IMR-90 (cell line): ENCODE data around the gene RCHY1. TPM values are rescaled to one million over a fixed set of nuclear protein-coding genes. Genes with fewer than 3 reads are reported as not detected.
A peak's percentile ranks its signal among the peaks of the same experiment; 100 is the strongest.
"Not testable (repeated sequence)": the region's sequence is repeated elsewhere in the genome, so short reads cannot be mapped to it uniquely, and the experiment has no call there.

Source experiments
- ATAC-seq: fragments of 200-7000 bp; cut with Tn5 transposase; 2 replicates; pipeline ENCODE4 v1.9.1; 2020; ENCODE audit warnings: low read depth, mild to moderate bottlenecking, moderate library complexity
- BruUV-seq: library from RNA; stranded (reverse); fragments of 400-500 nt; replicated peaks from 2 replicates; lab custom pipeline; 2021; lab: Mats Ljungman, UMichigan
- CTCF ChIA-PET: fragments of 300-600 bp; formaldehyde crosslinking; extraction: SDS; loops from one replicate; lab custom pipeline; 2021; ENCODE audit warnings: antibody characterized with exemption; lab: Yijun Ruan, JAX
- POLR2A ChIA-PET: fragments of 300-600 bp; sonication (Branson Sonifier 250); formaldehyde crosslinking; loops from one replicate; lab custom pipeline; 2022; ENCODE audit warnings: antibody characterized with exemption; ENCODE audit not compliant: unreplicated experiment; lab: Charles Lee
- DNase-seq: peaks from one replicate; pipeline ENCODE4 v3.0.0; 2013
- H2AFZ ChIP-seq: replicated peaks from 2 replicates; pipeline ENCODE3; 2013; ENCODE audit warnings: low read length, mild to moderate bottlenecking; ENCODE audit not compliant: poor library complexity
- H2AK5ac ChIP-seq: 2 replicates; pipeline ENCODE4 v1.6.1; 2013; ENCODE audit warnings: low read depth, low read length, inconsistent platforms
- H2AK9ac ChIP-seq: replicated peaks from 2 replicates; pipeline ENCODE3; 2013; ENCODE audit warnings: mild to moderate bottlenecking, low read depth, low read length, moderate library complexity; ENCODE audit not compliant: poor library complexity
- H2BK120ac ChIP-seq: 2 replicates; pipeline ENCODE4 v1.6.1; 2013; ENCODE audit warnings: low read depth, low read length, inconsistent platforms
- H2BK15ac ChIP-seq: 3 replicates; pipeline ENCODE4 v1.6.1; 2013; ENCODE audit warnings: low read depth, low read length, inconsistent platforms
- H2BK20ac ChIP-seq: 2 replicates; pipeline ENCODE4 v1.6.1; 2013; ENCODE audit warnings: low read depth, mild to moderate bottlenecking, inconsistent platforms, low read length, moderate library complexity
- H2BK5ac ChIP-seq: 2 replicates; pipeline ENCODE4 v1.6.1; 2013; ENCODE audit warnings: mild to moderate bottlenecking, low read depth, low read length, inconsistent platforms; ENCODE audit not compliant: poor library complexity, severe bottlenecking
- H3K14ac ChIP-seq: replicated peaks from 2 replicates; pipeline ENCODE4 v1.6.1; 2013; ENCODE audit warnings: low read depth, low read length, inconsistent platforms
- H3K18ac ChIP-seq: 2 replicates; pipeline ENCODE4 v1.6.1; 2013; ENCODE audit warnings: low read depth, low read length, control low read depth
- H3K23ac ChIP-seq: 2 replicates; pipeline ENCODE4 v1.6.1; 2013; ENCODE audit warnings: low read depth, low read length, inconsistent platforms
- H3K27ac ChIP-seq: 2 replicates; pipeline ENCODE4 v1.5.1; 2013; ENCODE audit warnings: mild to moderate bottlenecking, control low read depth, low read length; ENCODE audit not compliant: insufficient read depth
- H3K27me3 ChIP-seq: 2 replicates; pipeline ENCODE4 v1.6.1; 2013; ENCODE audit warnings: low read length; ENCODE audit not compliant: control insufficient read depth, insufficient read depth
- H3K36me3 ChIP-seq: 2 replicates; pipeline ENCODE4 v1.6.1; 2013; ENCODE audit warnings: low read length, mixed read lengths; ENCODE audit not compliant: control insufficient read depth, insufficient read depth
- H3K4ac ChIP-seq: 2 replicates; pipeline ENCODE4 v1.6.1; 2013; ENCODE audit warnings: low read depth, low read length, inconsistent platforms
- H3K4me1 ChIP-seq: 2 replicates; pipeline ENCODE4 v1.6.1; 2013; ENCODE audit warnings: low read length, mixed read lengths; ENCODE audit not compliant: control insufficient read depth, insufficient read depth
- H3K4me2 ChIP-seq: 2 replicates; pipeline ENCODE4 v1.6.1; 2013; ENCODE audit warnings: low read depth, mild to moderate bottlenecking, control low read depth, low read length, moderate library complexity
- H3K4me3 ChIP-seq: 2 replicates; pipeline ENCODE4 v1.5.1; 2013; ENCODE audit warnings: low read depth, mild to moderate bottlenecking, control low read depth, low read length, moderate library complexity; ENCODE audit not compliant: insufficient read depth
- H3K56ac ChIP-seq: 2 replicates; pipeline ENCODE4 v1.6.1; 2013; ENCODE audit warnings: low read length, inconsistent platforms; ENCODE audit not compliant: insufficient read depth; ENCODE audit errors: extremely low read depth
- H3K79me1 ChIP-seq, 2 experiments: 2 replicates each; pipeline ENCODE4 v1.6.1; 2013; ENCODE audit warnings: low read length in 2 of 2, inconsistent platforms in 1 of 2, low read depth in 1 of 2
- H3K9ac ChIP-seq: 2 replicates; pipeline ENCODE4 v1.6.1; 2013; ENCODE audit warnings: low read depth, low read length, control low read depth
- H3K9me1 ChIP-seq: 2 replicates; pipeline ENCODE4 v1.6.1; 2013; ENCODE audit warnings: low read length, inconsistent platforms; ENCODE audit not compliant: insufficient read depth
- H3K9me3 ChIP-seq: 2 replicates; pipeline ENCODE4 v1.6.1; 2013; ENCODE audit warnings: low read length; ENCODE audit not compliant: control insufficient read depth, insufficient read depth
- H4K20me1 ChIP-seq: 2 replicates; pipeline ENCODE4 v1.6.1; 2013; ENCODE audit warnings: low read length, inconsistent platforms; ENCODE audit not compliant: insufficient read depth
- H4K5ac ChIP-seq: 2 replicates; pipeline ENCODE4 v1.6.1; 2013; ENCODE audit warnings: mild to moderate bottlenecking, low read depth, low read length, control low read depth
- H4K8ac ChIP-seq, 2 experiments: 2 replicates each; pipeline ENCODE4 v1.6.1; 2013; ENCODE audit warnings: low read depth in 2 of 2, low read length in 2 of 2, control low read depth in 1 of 2, inconsistent platforms in 1 of 2
- H4K91ac ChIP-seq: 2 replicates; pipeline ENCODE4 v1.6.1; 2013; ENCODE audit warnings: low read depth, low read length, inconsistent platforms; ENCODE audit not compliant: insufficient read depth
- CEBPB ChIP-seq: IDR thresholded peaks from 2 replicates; pipeline ENCODE4 v1.6.1; 2012; ENCODE audit warnings: low read depth, low read length, improper control_type of control experiment
- MAFK ChIP-seq: IDR thresholded peaks from 2 replicates; pipeline ENCODE4 v1.6.1; 2012; ENCODE audit warnings: low read depth, low read length, improper control_type of control experiment
- WGBS, 2 experiments: methylation state at CpG; one replicate each; pipeline versions ENCODE4 v1.1.5 to v1.1.7; 2013; ENCODE audit warnings: missing lambda C conversion rate in 2 of 2; ENCODE audit not compliant: insufficient read length in 1 of 2; ENCODE audit errors: extremely low coverage in 2 of 2; 5-methylcytosine and 5-hydroxymethylcytosine counted together
- dilution Hi-C: fragments of 300-500 bp; cut with HindIII; formaldehyde crosslinking; loops from one replicate; pipeline ENCODE4 v1.14.3; 2018; ENCODE audit warnings: low sequenced_read_pairs; ENCODE audit not compliant: unreplicated experiment
- in situ Hi-C: fragments of 300-500 bp; cut with MboI; formaldehyde crosslinking; loops from 3 replicates; pipeline ENCODE4 v1.14.3; 2019; ENCODE audit warnings: low sequenced_read_pairs, inconsistent platforms, mixed read lengths
- intact Hi-C: fragments of 100-400 bp; cut with micrococcal nuclease; formaldehyde crosslinking; loops from 2 replicates; pipeline ENCODE4 v1.10.0; 2022
- polyA plus RNA-seq, 3 experiments: library from polyadenylated mRNA; depleted of rRNA; stranded (reverse); fragments of >200 nt; gene quantifications; 2 replicates each; pipeline ENCODE4 v1.2.3, GENCODE V29; 2012; ENCODE audit warnings: low replicate concordance in 1 of 3
- total RNA-seq: library from RNA; depleted of rRNA; stranded (reverse); fragments of >200 nt; gene quantifications from 2 replicates; pipeline ENCODE4 v1.2.3, GENCODE V29; 2012

Gene RCHY1
- total and polyA plus RNA-seq, 2 of the 4 experiments (the other 2 are of a cell fraction), result 20.1 to 22.4 TPM

DNA sequence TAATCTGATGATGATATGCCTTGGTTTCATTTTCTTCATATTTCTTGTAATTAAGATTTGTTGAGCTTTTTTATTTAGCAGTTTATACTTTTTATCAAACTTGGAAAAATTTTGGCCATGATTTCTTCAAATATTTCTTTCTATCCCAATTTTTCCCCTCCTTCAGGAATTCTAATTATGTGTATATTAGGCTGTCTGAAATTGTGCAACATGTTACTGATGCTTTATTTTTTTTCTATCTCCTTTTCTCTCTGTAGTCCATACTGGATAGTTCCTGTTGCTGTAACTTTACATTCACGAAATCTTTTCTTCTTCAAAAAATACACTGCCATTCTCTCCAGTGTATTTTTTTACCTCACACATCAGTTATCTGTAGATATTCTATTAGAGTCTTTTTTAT is 10.9 kb upstream of the RCHY1 start:
- Histone ChIP-seq H3K23ac (no peak overlapping the region), H4K20me1 (no peaks in the 10 kb centered on the region), H3K4me1 (peaks cover 3% of the 10 kb centered on the region), H2BK120ac (no peak overlapping the region), H3K56ac (no peak overlapping the region), H3K36me3 (peaks cover 15% of the 10 kb centered on the region), H3K27me3 (no peaks in the 10 kb centered on the region), H3K9me1 (no peaks in the 10 kb centered on the region), H3K14ac (no peak overlapping the region), H2BK5ac (no peak overlapping the region), H2AK5ac (no peak overlapping the region), H4K8ac (no peak overlapping the region), H2BK15ac (no peak overlapping the region), H3K9me3 (no peaks in the 10 kb centered on the region), H3K79me1 (peaks cover 6% of the 10 kb centered on the region in 2 experiments; a peak in 2 of 4 replicates), H2AFZ (no peak overlapping the region), H4K5ac (peak overlapping the region; percentile 63; the same call in 1 of the 2 replicates), H3K4me2 (peak overlapping the region; percentile 67; the same call in 1 of the 2 replicates), H3K18ac (no peak overlapping the region), H3K9ac (peak overlapping the region; percentile 44; the same call in 1 of the 2 replicates), H2AK9ac (no peak overlapping the region), H3K4ac (no peak overlapping the region), H3K27ac (peak overlapping the region; percentile 86; the same call in 1 of the 2 replicates), H3K4me3 (no peak overlapping the region), H4K91ac (no peak overlapping the region), H2BK20ac (no peak overlapping the region)
- no CpG with 5 or more reads among the region's 1 CpG for WGBS, 2 experiments
- DNase-seq, result no peak
- ChIA-PET CTCF (no interaction called here), POLR2A (no interaction called here)
- TF ChIP-seq MAFK (no peak), CEBPB (peak; percentile 57)
- no TSS peak for BruUV-seq
- intact Hi-C loops, result loop anchor here (1.0 kb wide), 1 partner anchor 21 kb away; no protein-coding TSS in a partner anchor
- in situ Hi-C loops, result no loop called here
- ATAC-seq, result peak; percentile 78
- dilution Hi-C loops, result no loop called here

DNA sequence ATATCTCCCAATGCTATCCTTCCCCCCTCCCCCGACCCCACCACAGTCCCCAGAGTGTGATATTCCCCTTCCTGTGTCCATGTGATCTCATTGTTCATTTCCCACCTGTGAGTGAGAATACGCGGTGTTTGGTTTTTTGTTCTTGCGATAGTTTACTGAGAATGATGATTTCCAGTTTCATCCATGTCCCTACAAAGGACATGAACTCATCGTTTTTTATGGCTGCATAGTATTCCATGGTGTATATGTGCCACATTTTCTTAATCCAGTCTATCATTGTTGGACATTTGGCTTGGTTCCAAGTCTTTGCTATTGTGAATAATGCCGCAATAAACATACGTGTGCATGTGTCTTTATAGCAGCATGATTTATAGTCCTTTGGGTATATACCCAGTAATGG is 5.2 kb upstream of the RCHY1 start:
- H2AK5ac ChIP-seq, ATAC-seq, H2BK15ac ChIP-seq, H2AK9ac ChIP-seq, H4K20me1 ChIP-seq, H4K8ac ChIP-seq, H3K4me3 ChIP-seq, H3K14ac ChIP-seq, H3K18ac ChIP-seq, H3K4me1 ChIP-seq, H3K9me3 ChIP-seq, H4K91ac ChIP-seq, H2AFZ ChIP-seq, H3K4ac ChIP-seq, H2BK5ac ChIP-seq, H2BK120ac ChIP-seq, BruUV-seq, H3K56ac ChIP-seq, DNase-seq, H4K5ac ChIP-seq, H2BK20ac ChIP-seq, H3K27ac ChIP-seq, CTCF ChIA-PET, H3K9me1 ChIP-seq, H3K9ac ChIP-seq, H3K4me2 ChIP-seq, H3K36me3 ChIP-seq, POLR2A ChIA-PET, H3K27me3 ChIP-seq, H3K23ac ChIP-seq, intact Hi-C loops, dilution Hi-C loops, in situ Hi-C loops: not testable (repeated sequence)
- H3K79me1 ChIP-seq, result peaks cover 7 to 13% of the 10 kb centered on the region in 2 experiments; a peak in 3 of 4 replicates
- no CpG with 5 or more reads among the region's 7 CpGs for WGBS, 2 experiments
